Smooth muscle cell (in vitro differentiated cells): ENCODE results near the gene DNAJB8. TPM values are rescaled to one million over a fixed set of nuclear protein-coding genes. Genes with fewer than 3 reads are reported as not detected.

Source experiments
- DNase-seq: peaks from one replicate; lab custom pipeline; 2025; ENCODE audit not compliant: unreplicated experiment; lab: John Stamatoyannopoulos, UW
- H2AFZ ChIP-seq: fragments of 200-600 bp; sonication (generic); 2 replicates; pipeline ENCODE4 v1.6.0; 2016; ENCODE audit warnings: antibody characterized with exemption, low read depth, mild to moderate bottlenecking
- H3F3A ChIP-seq: fragments of 200-600 bp; sonication (generic); 2 replicates; pipeline ENCODE4 v1.6.0; 2017; ENCODE audit warnings: antibody characterized with exemption, low read depth
- H3K27ac ChIP-seq: fragments of 200-600 bp; sonication (generic); 2 replicates; pipeline ENCODE4 v1.5.1; 2016; ENCODE audit warnings: low read depth, mild to moderate bottlenecking
- H3K27me3 ChIP-seq: fragments of 200-600 bp; sonication (generic); 2 replicates; pipeline ENCODE4 v1.6.1; 2016; ENCODE audit warnings: low read depth, mild to moderate bottlenecking
- H3K36me3 ChIP-seq: fragments of 200-600 bp; sonication (generic); 2 replicates; pipeline ENCODE4 v1.5.1; 2016; ENCODE audit warnings: low read depth
- H3K4me1 ChIP-seq: fragments of 200-600 bp; sonication (generic); 2 replicates; pipeline ENCODE4 v1.5.1; 2016; ENCODE audit warnings: low read depth
- H3K4me2 ChIP-seq: fragments of 200-600 bp; sonication (generic); 2 replicates; pipeline ENCODE4 v1.6.0; 2016; ENCODE audit warnings: mild to moderate bottlenecking
- H3K4me3 ChIP-seq: fragments of 200-600 bp; sonication (generic); 2 replicates; pipeline ENCODE4 v1.5.1; 2016; ENCODE audit warnings: mild to moderate bottlenecking
- H3K79me2 ChIP-seq: fragments of 200-600 bp; sonication (generic); 2 replicates; pipeline ENCODE4 v1.6.0; 2016; ENCODE audit warnings: low read depth, mild to moderate bottlenecking
- H3K9ac ChIP-seq: fragments of 200-600 bp; sonication (generic); 2 replicates; pipeline ENCODE4 v1.6.0; 2016; ENCODE audit warnings: low read depth
- H3K9me3 ChIP-seq: fragments of 200-600 bp; sonication (generic); replicated peaks from 2 replicates; pipeline ENCODE4 v1.5.1; 2016; ENCODE audit warnings: low read depth
- H4K20me1 ChIP-seq: fragments of 200-600 bp; sonication (generic); 2 replicates; pipeline ENCODE4 v1.6.0; 2016; ENCODE audit warnings: low read depth
- WGBS: methylation state at CpG from one replicate; pipeline ENCODE4 v1.1.7; 2016; ENCODE audit warnings: low lambda C conversion rate; 5-methylcytosine and 5-hydroxymethylcytosine counted together
- polyA plus RNA-seq: library from polyadenylated mRNA; unstranded; fragments of >200 nt; fragmentation: Nextera tagmentation; extraction: Ambion mirVana; gene quantifications from 2 replicates; pipeline ENCODE4 v1.2.1, GENCODE V29; 2016
- total RNA-seq: library from RNA; depleted of rRNA; stranded (reverse); fragments of >200 nt; gene quantifications from 2 replicates; pipeline ENCODE4 v1.2.3, GENCODE V29; 2014
- TF ChIP-seq, protein P1 (sequence below): fragments of 200-600 bp; sonication (generic); IDR thresholded peaks from 2 replicates; pipeline ENCODE4 v1.5.1; 2017; ENCODE audit warnings: borderline replicate concordance, mild to moderate bottlenecking, antibody characterized with exemption; ENCODE audit not compliant: insufficient read depth, poor library complexity, severe bottlenecking

The DNAJB8 gene
- total and polyA plus RNA-seq, 2 experiments from 2014 or later, result not detected

DNA sequence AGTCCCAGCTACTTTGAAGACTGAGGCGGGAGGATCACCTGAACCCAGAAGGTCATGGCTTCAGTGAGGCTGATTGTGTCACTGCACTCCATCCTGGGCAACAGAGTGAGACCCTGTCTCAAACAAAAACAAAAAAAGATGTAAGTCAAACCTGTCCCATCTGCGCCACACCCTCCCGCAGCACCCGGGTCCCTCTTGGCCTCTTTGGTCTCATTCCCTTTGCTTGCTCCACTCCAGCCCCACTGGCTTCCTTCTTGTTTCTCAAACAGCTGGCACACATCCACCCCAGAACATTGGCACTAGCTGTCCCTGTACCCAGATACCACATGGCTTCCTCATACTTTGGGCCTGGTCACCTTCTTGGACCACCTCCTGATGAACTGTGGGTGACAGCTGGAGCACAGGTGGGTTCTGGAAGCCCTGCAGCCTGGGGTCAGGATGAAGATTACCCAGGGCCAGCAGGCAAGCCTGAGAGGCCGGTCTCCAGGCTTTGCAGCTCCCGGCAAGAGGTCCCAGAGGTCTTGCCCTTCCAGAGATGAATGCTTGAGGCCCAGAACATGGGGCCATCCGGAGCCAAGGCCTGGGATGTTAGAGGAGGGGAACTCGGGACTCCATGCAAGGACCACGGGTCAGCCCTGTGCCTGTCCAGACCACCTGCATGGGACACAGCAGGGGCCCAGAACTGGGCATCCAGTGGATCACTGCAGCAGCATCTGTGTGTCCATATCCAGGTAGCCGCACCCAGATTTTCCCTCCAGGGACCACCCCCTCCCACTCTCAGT, 37.3 kb upstream of the DNAJB8 start:
- Histone ChIP-seq H2AFZ (no peak overlapping the region), H3K9me3 (no peaks in the 10 kb centered on the region), H3K4me1 (no peaks in the 10 kb centered on the region), H3K4me2 (no peak overlapping the region), H3K79me2 (no peaks in the 10 kb centered on the region), H3K9ac (no peak overlapping the region), H3K27me3 (no peaks in the 10 kb centered on the region), H3K27ac (no peak overlapping the region), H3K4me3 (no peak overlapping the region), H3F3A (no peaks in the 10 kb centered on the region), H4K20me1 (no peaks in the 10 kb centered on the region), H3K36me3 (no peaks in the 10 kb centered on the region)
- WGBS, result 97% methylated on average over 9 of the region's 10 CpGs
- no peak for DNase-seq
- TF ChIP-seq, protein P1, sequence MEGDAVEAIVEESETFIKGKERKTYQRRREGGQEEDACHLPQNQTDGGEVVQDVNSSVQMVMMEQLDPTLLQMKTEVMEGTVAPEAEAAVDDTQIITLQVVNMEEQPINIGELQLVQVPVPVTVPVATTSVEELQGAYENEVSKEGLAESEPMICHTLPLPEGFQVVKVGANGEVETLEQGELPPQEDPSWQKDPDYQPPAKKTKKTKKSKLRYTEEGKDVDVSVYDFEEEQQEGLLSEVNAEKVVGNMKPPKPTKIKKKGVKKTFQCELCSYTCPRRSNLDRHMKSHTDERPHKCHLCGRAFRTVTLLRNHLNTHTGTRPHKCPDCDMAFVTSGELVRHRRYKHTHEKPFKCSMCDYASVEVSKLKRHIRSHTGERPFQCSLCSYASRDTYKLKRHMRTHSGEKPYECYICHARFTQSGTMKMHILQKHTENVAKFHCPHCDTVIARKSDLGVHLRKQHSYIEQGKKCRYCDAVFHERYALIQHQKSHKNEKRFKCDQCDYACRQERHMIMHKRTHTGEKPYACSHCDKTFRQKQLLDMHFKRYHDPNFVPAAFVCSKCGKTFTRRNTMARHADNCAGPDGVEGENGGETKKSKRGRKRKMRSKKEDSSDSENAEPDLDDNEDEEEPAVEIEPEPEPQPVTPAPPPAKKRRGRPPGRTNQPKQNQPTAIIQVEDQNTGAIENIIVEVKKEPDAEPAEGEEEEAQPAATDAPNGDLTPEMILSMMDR, result no peak

DNA sequence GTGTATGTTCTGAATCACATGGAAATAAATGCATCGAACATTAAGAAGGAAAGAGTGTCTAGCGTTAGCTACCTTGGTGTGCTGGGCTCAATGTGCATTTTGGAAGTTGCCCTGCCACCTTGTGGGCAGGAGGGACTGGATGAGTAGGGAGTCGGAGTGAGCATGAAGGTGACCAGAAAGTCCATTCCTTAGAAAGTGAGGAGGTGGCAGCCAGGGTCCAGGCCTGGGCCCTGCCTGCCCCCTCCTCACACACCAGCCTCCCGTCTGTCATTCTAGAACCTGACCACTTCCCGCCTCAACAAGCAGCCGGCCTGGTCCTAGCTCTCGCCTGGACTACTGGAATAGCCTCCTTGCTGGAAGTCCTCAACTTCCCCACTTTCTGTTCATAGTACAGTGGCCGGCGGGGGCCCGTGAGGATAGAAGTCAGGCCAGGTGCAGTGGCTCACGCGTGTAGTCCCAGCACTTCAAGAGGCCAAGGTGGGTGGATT, 36.5 kb upstream of the DNAJB8 start:
- Histone ChIP-seq H3K36me3 (no peaks in the 10 kb centered on the region), H3K27ac (no peak overlapping the region), H3K4me3 (no peak overlapping the region), H4K20me1 (no peaks in the 10 kb centered on the region), H3K79me2 (no peaks in the 10 kb centered on the region), H3K4me1 (no peaks in the 10 kb centered on the region), H3F3A (no peaks in the 10 kb centered on the region), H3K9me3 (no peaks in the 10 kb centered on the region), H3K27me3 (no peaks in the 10 kb centered on the region), H3K9ac (no peak overlapping the region), H3K4me2 (no peak overlapping the region), H2AFZ (no peak overlapping the region)
- TF ChIP-seq, protein P1, result no peak
- WGBS, result 92% methylated on average over 12 of the region's 12 CpGs
- no peak for DNase-seq

DNA sequence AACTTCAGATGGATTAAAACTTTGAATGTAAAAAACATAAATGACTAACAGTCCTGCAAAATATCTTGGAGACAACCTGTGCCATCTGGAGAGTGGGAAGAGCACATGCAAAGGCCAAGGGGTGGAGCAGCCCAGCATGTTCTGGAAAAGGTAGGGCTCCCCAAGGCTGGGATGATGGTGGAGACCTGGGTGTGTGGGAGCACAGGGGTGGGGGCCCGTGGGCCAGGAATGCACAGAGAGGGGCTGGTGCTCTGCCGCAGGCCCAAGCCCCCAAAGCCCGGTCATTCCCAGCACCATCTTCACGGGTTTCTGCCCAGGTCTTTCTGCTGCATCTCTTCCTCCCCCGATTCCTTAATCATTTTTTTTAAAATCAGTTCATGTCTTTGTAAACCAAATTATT, 36.0 kb upstream of the DNAJB8 start:
- Histone ChIP-seq H3K9ac (no peak overlapping the region), H3K27me3 (no peaks in the 10 kb centered on the region), H3K27ac (no peak overlapping the region), H3K4me3 (no peak overlapping the region), H3F3A (no peaks in the 10 kb centered on the region), H3K79me2 (no peaks in the 10 kb centered on the region), H2AFZ (no peak overlapping the region), H4K20me1 (no peaks in the 10 kb centered on the region), H3K9me3 (no peaks in the 10 kb centered on the region), H3K36me3 (no peaks in the 10 kb centered on the region), H3K4me1 (no peaks in the 10 kb centered on the region), H3K4me2 (no peak overlapping the region)
- WGBS, result 96% methylated on average over 5 of the region's 5 CpGs
- DNase-seq, result no peak
- TF ChIP-seq, protein P1, result no peak

DNA sequence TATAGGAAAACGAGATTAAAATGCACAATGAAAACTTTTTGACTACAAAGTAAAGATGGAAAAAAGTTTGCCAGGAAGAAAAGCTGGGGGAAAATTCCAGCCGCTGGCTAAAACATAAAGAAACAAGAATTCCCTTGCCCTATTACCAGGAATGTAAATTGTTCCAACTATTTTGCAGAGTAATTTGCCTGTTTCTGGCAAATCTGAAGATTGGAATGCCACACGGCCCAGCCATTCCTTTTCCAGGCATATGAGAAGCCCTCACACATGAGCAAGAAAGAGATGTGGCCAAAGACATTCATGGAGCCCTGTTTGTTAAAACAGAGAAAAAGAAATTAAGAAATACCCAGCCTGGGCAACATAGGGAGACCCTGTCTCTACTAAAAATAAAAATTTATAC, 34.7 kb upstream of the DNAJB8 start:
- Histone ChIP-seq H3K36me3 (no peaks in the 10 kb centered on the region), H3K9me3 (no peaks in the 10 kb centered on the region), H4K20me1 (peaks cover 6% of the 10 kb centered on the region), H3K79me2 (no peaks in the 10 kb centered on the region), H3K9ac (no peak overlapping the region), H3K4me1 (peaks cover 4% of the 10 kb centered on the region), H3F3A (no peaks in the 10 kb centered on the region), H3K27ac (no peak overlapping the region), H3K4me3 (no peak overlapping the region), H2AFZ (no peak overlapping the region), H3K4me2 (no peak overlapping the region), H3K27me3 (peaks cover 10% of the 10 kb centered on the region)
- WGBS, result 73% methylated on average over 3 of the region's 3 CpGs
- DNase-seq, result no peak
- TF ChIP-seq, protein P1, result no peak
